LNCaP clone FGC (cell line): Measurements from ENCODE around the gene LIMK1.

ENCODE experiments used
- DNase-seq: peaks from one replicate; pipeline ENCODE4 v3.0.0-alpha.2; 2011; ENCODE audit warnings: low read depth
- H3K4me3 ChIP-seq: 2 replicates; pipeline ENCODE4 v1.5.1; 2011; ENCODE audit warnings: mild to moderate bottlenecking, low read depth, low read length, control low read depth
- CTCF ChIP-seq: IDR thresholded peaks from 2 replicates; pipeline ENCODE4 v1.5.1; 2012; ENCODE audit warnings: mild to moderate bottlenecking; ENCODE audit not compliant: control insufficient read depth, insufficient read depth; ENCODE audit errors: extremely low read depth

LIMK1 gene

GRCh38 chr7:74095135-74095534 lies 11.5 kb downstream of the LIMK1 start:
- TF ChIP-seq CTCF = no peak
- no peak for DNase-seq
- H3K4me3 ChIP-seq = no peak overlapping the region

- H3K4me3 ChIP-seq = no peak overlapping the region
- TF ChIP-seq CTCF = no peak
- DNase-seq = no peak
Measured at GRCh38 chr7:74097937-74098614, 14.5 kb downstream of the LIMK1 start.

GRCh38 chr7:74099031-74099430 lies 15.4 kb downstream of the LIMK1 start:
- no peak for DNase-seq
- no peak overlapping the region for H3K4me3 ChIP-seq
- TF ChIP-seq CTCF = no peak

- H3K4me3 ChIP-seq = no peak overlapping the region
- no peak for DNase-seq
- TF ChIP-seq CTCF = no peak
Measured at GRCh38 chr7:74101061-74101681, 17.6 kb downstream of the LIMK1 start.

GRCh38 chr7:74103219-74103772 lies 19.7 kb downstream of the LIMK1 start:
- no peak overlapping the region for H3K4me3 ChIP-seq
- no peak for TF ChIP-seq CTCF
- peak; percentile 54 for DNase-seq

GRCh38 chr7:74104702-74105101 lies 21.1 kb downstream of the LIMK1 start:
- DNase-seq = no peak
- TF ChIP-seq CTCF = no peak
- H3K4me3 ChIP-seq = no peak overlapping the region
